ENCODE measurements around the gene ABHD15. TPM values are rescaled to one million over a fixed set of nuclear protein-coding genes. Genes with fewer than 3 reads are reported as not detected.

The ABHD15 gene
- total and polyA plus RNA-seq, 9 of the 15 experiments (the other 6 are each of a cell fraction or from before 2014, with no cell fraction given), result 0.85 to 4.2 (median 2.1) TPM

GRCh38 chr17:29557739-29558116, 9.1 kb downstream of the ABHD15 start:
- peaks cover 10 to 20% of the 10 kb centered on the region in 2 experiments; a peak in 4 of 5 replicates for H3K27me3 ChIP-seq (ENCODE audit: control insufficient read depth in 2 of 2, insufficient read depth in 2 of 2, low read length in 2 of 2)

GRCh38 chr17:29557085-29557738, 9.6 kb downstream of the ABHD15 start:
- intact Hi-C loops (cut with micrococcal nuclease) (loop anchor here (10.0 kb wide), 1 partner anchor 412 kb away; no protein-coding TSS in a partner anchor), in situ Hi-C loops (cut with MboI) (no loop called here)
- CTCF ChIA-PET (ENCODE audit: low intra/inter-chr PET ratio), result no interaction called here
- H2AFZ ChIP-seq (ENCODE audit: low read depth, low read length), result no peak overlapping the region
- FAIRE-seq (peak; percentile 85), ATAC-seq (peak; percentile 87), DNase-seq (ENCODE audit: extremely low read depth in 1 of 4, low spot score in 3 of 4) (peak in 2 of 4 experiments; percentile 53 to 72)
- no peaks in the 10 kb centered on the region for H3K36me3 ChIP-seq (ENCODE audit: control insufficient read depth, insufficient read depth, low read length)
- H3K27ac ChIP-seq (ENCODE audit: extremely low read depth, low read depth, low read length), result no peak overlapping the region
- WGBS (ENCODE audit: insufficient coverage, low coverage, missing lambda C conversion rate), result 0% methylated on average over 1 of the region's 1 CpG
- no peak overlapping the region for H3K4me2 ChIP-seq (ENCODE audit: insufficient read depth, low read length)
- POLR2A ChIA-PET, result interaction anchor here (0.8 kb wide), 1 partner anchor 11 kb away, joined by 4 read pairs; no protein-coding TSS in a partner anchor
- peaks cover 18% of the 10 kb centered on the region for H4K20me1 ChIP-seq (replicated peaks; ENCODE audit: control insufficient read depth, insufficient read depth, low read length)
- no TSS peak for BruUV-seq (replicated peaks)
- no peak overlapping the region for H3K9ac ChIP-seq (ENCODE audit: insufficient read depth in 1 of 2, low read depth in 2 of 2, low read length in 2 of 2)
- H3K4me3 ChIP-seq, result no peak overlapping the region
- H3K4me1 ChIP-seq (replicated peaks in 1 of 2; ENCODE audit: control insufficient read depth in 2 of 2, insufficient read depth in 2 of 2, low read length in 2 of 2), result peaks cover 8 to 9% of the 10 kb centered on the region in 2 experiments; a peak in 4 of 5 replicates
- no peaks in the 10 kb centered on the region for H3K9me1 ChIP-seq (ENCODE audit: control insufficient read depth, insufficient read depth, low read length)
- no peaks in the 10 kb centered on the region for H3K9me3 ChIP-seq (replicated peaks; ENCODE audit: control insufficient read depth, insufficient read depth, low read depth, low read length)
- H3K27me3 ChIP-seq (ENCODE audit: control insufficient read depth in 2 of 2, insufficient read depth in 2 of 2, low read length in 2 of 2), result peaks cover 10 to 20% of the 10 kb centered on the region in 2 experiments; a peak in 4 of 5 replicates
- no peaks in the 10 kb centered on the region for H3K79me2 ChIP-seq (ENCODE audit: control insufficient read depth, insufficient read depth, low read length)
- TF ChIP-seq PBX2 (CRISPR knock-in tag; IDR thresholded peaks at IDR 0.05; ENCODE audit: low read depth), result no peak
- peak; percentile 74 for TF ChIP-seq PBX2 (tag; conservative IDR thresholded peaks at IDR 0.05; ENCODE audit: low read depth)
- TF ChIP-seq VEZF1 (CRISPR knock-in tag; IDR thresholded peaks at IDR 0.05), result no peak
- TF ChIP-seq ELF2 (CRISPR knock-in tag; IDR thresholded peaks at IDR 0.05), result no peak
- no peak for TF ChIP-seq HDAC6 (IDR thresholded peaks at IDR 0.05; ENCODE audit: low read depth, low read length)
- TF ChIP-seq CBFB (CRISPR knock-in tag; IDR thresholded peaks at IDR 0.05), result 0 out of 2 replicates have a peak, but pooled peaks have one; percentile 48
- TF ChIP-seq HMGXB4 (CRISPR knock-in tag; IDR thresholded peaks at IDR 0.05), result no peak

More at GRCh38 chr17:29557739-29558116, 9.1 kb downstream of the ABHD15 start:
- CTCF ChIA-PET (ENCODE audit: low intra/inter-chr PET ratio), result no interaction called here
- ATAC-seq (no peak), DNase-seq (ENCODE audit: extremely low read depth in 1 of 4, low spot score in 3 of 4) (no peak), FAIRE-seq (peak; percentile 23)
- H2AFZ ChIP-seq (ENCODE audit: low read depth, low read length), result no peak overlapping the region
- H3K4me3 ChIP-seq, result no peak overlapping the region
- no peaks in the 10 kb centered on the region for H3K79me2 ChIP-seq (ENCODE audit: control insufficient read depth, insufficient read depth, low read length)
- POLR2A ChIA-PET, result no interaction called here
- peaks cover 8 to 13% of the 10 kb centered on the region in 2 experiments; a peak in 4 of 5 replicates for H3K4me1 ChIP-seq (replicated peaks in 1 of 2; ENCODE audit: control insufficient read depth in 2 of 2, insufficient read depth in 2 of 2, low read length in 2 of 2)
- TF ChIP-seq ZNF121 (CRISPR knock-in tag; conservative IDR thresholded peaks at IDR 0.05) (peak; percentile 36; the same call in 1 of the 2 replicates), COPS2 (conservative IDR thresholded peaks at IDR 0.05) (no peak)
- no peaks in the 10 kb centered on the region for H3K9me1 ChIP-seq (ENCODE audit: control insufficient read depth, insufficient read depth, low read length)
- BruUV-seq (replicated peaks), result no TSS peak
- H3K4me2 ChIP-seq (ENCODE audit: insufficient read depth, low read length), result no peak overlapping the region
- H3K9ac ChIP-seq (ENCODE audit: insufficient read depth in 1 of 2, low read depth in 2 of 2, low read length in 2 of 2), result no peak overlapping the region
- in situ Hi-C loops (cut with MboI), result no loop called here
- H4K20me1 ChIP-seq (replicated peaks; ENCODE audit: control insufficient read depth, insufficient read depth, low read length), result peaks cover 19% of the 10 kb centered on the region
- no peaks in the 10 kb centered on the region for H3K36me3 ChIP-seq (ENCODE audit: control insufficient read depth, insufficient read depth, low read length)
- H3K27ac ChIP-seq (ENCODE audit: extremely low read depth, low read depth, low read length), result no peak overlapping the region
- intact Hi-C loops (cut with micrococcal nuclease), result loop anchor here (10.0 kb wide), 1 partner anchor 413 kb away; no protein-coding TSS in a partner anchor
- H3K9me3 ChIP-seq (replicated peaks; ENCODE audit: control insufficient read depth, insufficient read depth, low read depth, low read length), result no peaks in the 10 kb centered on the region
